HAP-1 (cell line): Measurements from ENCODE around the gene METAP1D.

Experiments
- DNase-seq, 2 experiments: peaks; one replicate each; pipeline ENCODE4 v3.0.0-alpha.2; 2016 to 2020; ENCODE audit warnings: low spot score in 2 of 2
- H3K27me3 ChIP-seq: fragments of 250-450 bp; sonication (Bioruptor Pico); 2 replicates; pipeline ENCODE4 v1.5.1; 2020; ENCODE audit warnings: low read depth, mild to moderate bottlenecking, moderate library complexity
- H3K36me3 ChIP-seq: fragments of 250-450 bp; sonication (Bioruptor Pico); replicated peaks from 2 replicates; pipeline ENCODE4 v1.5.1; 2020; ENCODE audit warnings: mild to moderate bottlenecking
- H3K4me1 ChIP-seq: fragments of 250-450 bp; sonication (Bioruptor Pico); 2 replicates; pipeline ENCODE4 v1.5.1; 2020; ENCODE audit warnings: mild to moderate bottlenecking
- H3K4me3 ChIP-seq: fragments of 250-450 bp; sonication (Bioruptor Pico); 2 replicates; pipeline ENCODE4 v1.5.1; 2020; ENCODE audit warnings: mild to moderate bottlenecking, moderate library complexity
- H3K9me3 ChIP-seq: fragments of 250-450 bp; sonication (Bioruptor Pico); 2 replicates; pipeline ENCODE4 v1.5.1; 2020; ENCODE audit warnings: mild to moderate bottlenecking, moderate library complexity
- in situ Hi-C: fragments of 300-500 bp; cut with MboI; formaldehyde crosslinking; loops from 3 replicates; pipeline ENCODE4 v1.14.3; 2020; ENCODE audit warnings: low sequenced_read_pairs, inconsistent platforms, mixed read lengths

Gene METAP1D

GRCh38 chr2:172011812-172012575, 12.2 kb downstream of the METAP1D start:
- Histone ChIP-seq H3K27me3 (no peaks in the 10 kb centered on the region), H3K4me1 (peaks cover 25% of the 10 kb centered on the region), H3K36me3 (0 out of 2 replicates have a peak, but pooled peaks cover 2% of the 10 kb centered on the region), H3K9me3 (no peaks in the 10 kb centered on the region), H3K4me3 (no peak overlapping the region)
- no peak for DNase-seq
- in situ Hi-C loops, result no loop called here

- no peak overlapping the region for H3K4me3 ChIP-seq
- H3K4me1 ChIP-seq, result peaks cover 25% of the 10 kb centered on the region
- no peaks in the 10 kb centered on the region for H3K27me3 ChIP-seq
- in situ Hi-C loops, result no loop called here
- peak; percentile 14 to 37 for DNase-seq
- H3K9me3 ChIP-seq, result no peaks in the 10 kb centered on the region
- H3K36me3 ChIP-seq, result 0 out of 2 replicates have a peak, but pooled peaks cover 2% of the 10 kb centered on the region
Measured at GRCh38 chr2:172012677-172013391, 13.1 kb downstream of the METAP1D start.

GRCh38 chr2:172013396-172013795, 13.6 kb downstream of the METAP1D start:
- Histone ChIP-seq H3K4me1 (peaks cover 25% of the 10 kb centered on the region), H3K36me3 (0 out of 2 replicates have a peak, but pooled peaks cover 2% of the 10 kb centered on the region), H3K27me3 (no peaks in the 10 kb centered on the region), H3K9me3 (no peaks in the 10 kb centered on the region), H3K4me3 (no peak overlapping the region)
- peak; percentile 75 to 94 for DNase-seq
- in situ Hi-C loops, result no loop called here

GRCh38 chr2:172021074-172021931, 21.6 kb downstream of the METAP1D start:
- Histone ChIP-seq H3K4me3 (no peak overlapping the region), H3K27me3 (no peaks in the 10 kb centered on the region), H3K9me3 (no peaks in the 10 kb centered on the region), H3K4me1 (peaks cover 14% of the 10 kb centered on the region; the same call in 1 of the 2 replicates), H3K36me3 (no peaks in the 10 kb centered on the region)
- in situ Hi-C loops, result no loop called here
- peak in 1 of 2 experiments; percentile 64 for DNase-seq

GRCh38 chr2:172021955-172022354, 22.2 kb downstream of the METAP1D start:
- peaks cover 14% of the 10 kb centered on the region; the same call in 1 of the 2 replicates for H3K4me1 ChIP-seq
- H3K36me3 ChIP-seq, result no peaks in the 10 kb centered on the region
- no peak overlapping the region for H3K4me3 ChIP-seq
- no peaks in the 10 kb centered on the region for H3K9me3 ChIP-seq
- in situ Hi-C loops, result no loop called here
- peak; percentile 27 to 52 for DNase-seq
- no peaks in the 10 kb centered on the region for H3K27me3 ChIP-seq

- no peak for DNase-seq
- Histone ChIP-seq H3K4me3 (no peak overlapping the region), H3K36me3 (no peaks in the 10 kb centered on the region), H3K4me1 (no peaks in the 10 kb centered on the region; the same call in 1 of the 2 replicates), H3K27me3 (no peaks in the 10 kb centered on the region), H3K9me3 (no peaks in the 10 kb centered on the region)
- in situ Hi-C loops, result no loop called here
Measured at GRCh38 chr2:172031536-172031935, 31.8 kb downstream of the METAP1D start.

- Histone ChIP-seq H3K36me3 (no peaks in the 10 kb centered on the region), H3K9me3 (no peaks in the 10 kb centered on the region), H3K4me1 (peaks cover 22% of the 10 kb centered on the region), H3K4me3 (no peak overlapping the region), H3K27me3 (no peaks in the 10 kb centered on the region)
- in situ Hi-C loops, result no loop called here
- DNase-seq, result no peak
Measured at GRCh38 chr2:172038121-172038520, 38.4 kb downstream of the METAP1D start.

- DNase-seq, result peak; percentile 47 to 92
- no peaks in the 10 kb centered on the region for H3K36me3 ChIP-seq
- no peak overlapping the region for H3K4me3 ChIP-seq
- no peaks in the 10 kb centered on the region for H3K27me3 ChIP-seq
- H3K9me3 ChIP-seq, result no peaks in the 10 kb centered on the region
- peaks cover 22% of the 10 kb centered on the region for H3K4me1 ChIP-seq
- in situ Hi-C loops, result no loop called here
Measured at GRCh38 chr2:172038604-172039003, 38.9 kb downstream of the METAP1D start.

GRCh38 chr2:172039011-172039704, 39.4 kb downstream of the METAP1D start:
- Histone ChIP-seq H3K27me3 (no peaks in the 10 kb centered on the region), H3K4me1 (peaks cover 22% of the 10 kb centered on the region), H3K36me3 (no peaks in the 10 kb centered on the region), H3K4me3 (no peak overlapping the region), H3K9me3 (no peaks in the 10 kb centered on the region)
- DNase-seq, result peak; percentile 22 to 49
- in situ Hi-C loops, result no loop called here

- H3K4me3 ChIP-seq, result no peak overlapping the region
- no peaks in the 10 kb centered on the region for H3K27me3 ChIP-seq
- H3K9me3 ChIP-seq, result no peaks in the 10 kb centered on the region
- in situ Hi-C loops, result no loop called here
- no peak for DNase-seq
- H3K4me1 ChIP-seq, result peaks cover 22% of the 10 kb centered on the region
- no peaks in the 10 kb centered on the region for H3K36me3 ChIP-seq
Measured at GRCh38 chr2:172040311-172040710, 40.6 kb downstream of the METAP1D start.

GRCh38 chr2:172046080-172046678, 46.4 kb downstream of the METAP1D start:
- in situ Hi-C loops, result no loop called here
- Histone ChIP-seq H3K27me3 (no peaks in the 10 kb centered on the region), H3K4me3 (no peak overlapping the region), H3K36me3 (no peaks in the 10 kb centered on the region), H3K9me3 (no peaks in the 10 kb centered on the region), H3K4me1 (peaks cover 16% of the 10 kb centered on the region)
- no peak for DNase-seq

GRCh38 chr2:172046866-172047565, 47.3 kb downstream of the METAP1D start:
- no peaks in the 10 kb centered on the region for H3K36me3 ChIP-seq
- in situ Hi-C loops, result no loop called here
- no peak overlapping the region for H3K4me3 ChIP-seq
- DNase-seq, result no peak
- no peaks in the 10 kb centered on the region for H3K9me3 ChIP-seq
- H3K4me1 ChIP-seq, result peaks cover 17% of the 10 kb centered on the region
- no peaks in the 10 kb centered on the region for H3K27me3 ChIP-seq
